Measurements from ENCODE around the gene MGAT4D. TPM values are rescaled to one million over a fixed set of nuclear protein-coding genes. Genes with fewer than 3 reads are reported as not detected.

The MGAT4D gene
- total and polyA plus RNA-seq, 2 donors (not counting 1 experiment from before 2014, with no cell fraction given): not detected

- Histone ChIP-seq H3K4me3 (replicated peaks in 1 of 4; ENCODE audit: control extremely low read depth in 1 of 4, insufficient read depth in 1 of 4, low read depth in 3 of 4, low read length in 4 of 4) (no peak overlapping the region), H3K4me1 (ENCODE audit: control insufficient read depth, extremely low read depth, insufficient read depth, low read length) (no peaks in the 10 kb centered on the region), H3K9me3 (ENCODE audit: control insufficient read depth, insufficient read depth, low read depth, low read length) (no peaks in the 10 kb centered on the region), H3K4me2 (ENCODE audit: extremely low read depth, insufficient read depth, low read length) (no peak overlapping the region), H3K27me3 (ENCODE audit: control insufficient read depth, insufficient read depth, low read length) (no peaks in the 10 kb centered on the region), H3K79me2 (ENCODE audit: control insufficient read depth, insufficient read depth, low read length) (no peaks in the 10 kb centered on the region), H2AFZ (ENCODE audit: low read length) (no peak overlapping the region), H4K20me1 (ENCODE audit: control insufficient read depth, extremely low read depth, insufficient read depth, low read length) (no peaks in the 10 kb centered on the region), H3K9ac (ENCODE audit: insufficient read depth, low read length) (no peak overlapping the region), H3K27ac (ENCODE audit: insufficient read depth, low read length) (no peak overlapping the region), H3K36me3 (ENCODE audit: control insufficient read depth, insufficient read depth, low read length) (no peaks in the 10 kb centered on the region)
- TF ChIP-seq EZH2 (IDR thresholded peaks at IDR 0.05; ENCODE audit: low read length, missing control alignments): no peak
- TF ChIP-seq CTCF (conservative IDR thresholded peaks at IDR 0.05 in 1 of 2, IDR thresholded peaks at IDR 0.05 in 1 of 2; ENCODE audit: low read depth in 1 of 2, low read length in 2 of 2): no peak
- DNase-seq (ENCODE audit: low read depth in 2 of 2): no peak
Observed at GRCh38 chr4:140439644-140440142, 58.4 kb downstream of the MGAT4D start.

GRCh38 chr4:140427919-140428471, 70.1 kb downstream of the MGAT4D start:
- H3K27ac ChIP-seq (ENCODE audit: insufficient read depth, low read length): no peak overlapping the region
- no peaks in the 10 kb centered on the region for H3K27me3 ChIP-seq (ENCODE audit: control insufficient read depth, insufficient read depth, low read length)
- no peaks in the 10 kb centered on the region for H3K9me3 ChIP-seq (ENCODE audit: control insufficient read depth, insufficient read depth, low read depth, low read length)
- peak overlapping the region; percentile 67 to 80 (median 76) for H3K4me3 ChIP-seq (replicated peaks in 1 of 4; ENCODE audit: control extremely low read depth in 1 of 4, insufficient read depth in 1 of 4, low read depth in 3 of 4, low read length in 4 of 4)
- peak in 1 of 2 donors; percentile 83 for DNase-seq (ENCODE audit: low read depth in 2 of 2)
- TF ChIP-seq CTCF (conservative IDR thresholded peaks at IDR 0.05 in 1 of 2, IDR thresholded peaks at IDR 0.05 in 1 of 2; ENCODE audit: low read depth in 1 of 2, low read length in 2 of 2) (no peak), EZH2 (IDR thresholded peaks at IDR 0.05; ENCODE audit: low read length, missing control alignments) (no peak)
- peaks cover 3% of the 10 kb centered on the region for H3K4me1 ChIP-seq (ENCODE audit: control insufficient read depth, extremely low read depth, insufficient read depth, low read length)
- no peaks in the 10 kb centered on the region for H4K20me1 ChIP-seq (ENCODE audit: control insufficient read depth, extremely low read depth, insufficient read depth, low read length)
- no peaks in the 10 kb centered on the region for H3K36me3 ChIP-seq (ENCODE audit: control insufficient read depth, insufficient read depth, low read length)
- peak overlapping the region; percentile 97 for H3K4me2 ChIP-seq (ENCODE audit: extremely low read depth, insufficient read depth, low read length)
- no peaks in the 10 kb centered on the region for H3K79me2 ChIP-seq (ENCODE audit: control insufficient read depth, insufficient read depth, low read length)
- peak overlapping the region; percentile 98 for H2AFZ ChIP-seq (ENCODE audit: low read length)
- no peak overlapping the region for H3K9ac ChIP-seq (ENCODE audit: insufficient read depth, low read length)

GRCh38 chr4:140427106-140427918, 70.8 kb downstream of the MGAT4D start, which contains the start of gene CLGN:
Gene CLGN, minus strand, starts transcription at chr4:140427648. Its CDS starts 14,570 bp downstream, at chr4:140413078.
- peak within 1 kb of the TSS; percentile 44 for H3K9ac ChIP-seq (ENCODE audit: insufficient read depth, low read length)

More at GRCh38 chr4:140427106-140427918, 70.8 kb downstream of the MGAT4D start, which contains the start of gene CLGN:
- Histone ChIP-seq H3K36me3 (ENCODE audit: control insufficient read depth, insufficient read depth, low read length) (no peaks in the 10 kb centered on the region), H3K4me2 (ENCODE audit: extremely low read depth, insufficient read depth, low read length) (peak within 1 kb of the TSS; percentile 97), H3K27me3 (ENCODE audit: control insufficient read depth, insufficient read depth, low read length) (no peaks in the 10 kb centered on the region), H4K20me1 (ENCODE audit: control insufficient read depth, extremely low read depth, insufficient read depth, low read length) (no peaks in the 10 kb centered on the region), H3K4me1 (ENCODE audit: control insufficient read depth, extremely low read depth, insufficient read depth, low read length) (peaks cover 3% of the 10 kb centered on the region), H3K4me3 (replicated peaks in 1 of 4; ENCODE audit: control extremely low read depth in 1 of 4, insufficient read depth in 1 of 4, low read depth in 3 of 4, low read length in 4 of 4) (peak within 1 kb of the TSS; percentile 67 to 80 (median 76)), H2AFZ (ENCODE audit: low read length) (peak within 1 kb of the TSS; percentile 98), H3K79me2 (ENCODE audit: control insufficient read depth, insufficient read depth, low read length) (no peaks in the 10 kb centered on the region), H3K9me3 (ENCODE audit: control insufficient read depth, insufficient read depth, low read depth, low read length) (no peaks in the 10 kb centered on the region), H3K27ac (ENCODE audit: insufficient read depth, low read length) (peak within 1 kb of the TSS; percentile 18)
- TF ChIP-seq CTCF (conservative IDR thresholded peaks at IDR 0.05 in 1 of 2, IDR thresholded peaks at IDR 0.05 in 1 of 2; ENCODE audit: low read depth in 1 of 2, low read length in 2 of 2) (peak; percentile 22 to 47), EZH2 (IDR thresholded peaks at IDR 0.05; ENCODE audit: low read length, missing control alignments) (no peak)
- peak; percentile 71 to 81 for DNase-seq (ENCODE audit: low read depth in 2 of 2)
